Left ventricle myocardium inferior (tissue), 1 donor: ENCODE measurements around the gene MAP1S. TPM values are rescaled to one million over a fixed set of nuclear protein-coding genes. Genes with fewer than 3 reads are reported as not detected.

Experiments
- DNase-seq: peaks from one replicate; pipeline ENCODE4 v3.0.0-alpha.2; 2020
- H3K27ac ChIP-seq: fragments of 200-600 bp; replicated peaks from 2 replicates; pipeline ENCODE4 v1.8.0; 2021
- H3K27me3 ChIP-seq: fragments of 200-600 bp; 2 replicates; pipeline ENCODE4 v1.8.0; 2021; ENCODE audit warnings: low read depth
- H3K36me3 ChIP-seq: fragments of 200-600 bp; 2 replicates; pipeline ENCODE4 v1.8.0; 2021
- H3K4me1 ChIP-seq: fragments of 200-600 bp; 2 replicates; pipeline ENCODE4 v1.8.0; 2021
- H3K4me3 ChIP-seq: fragments of 200-600 bp; 2 replicates; pipeline ENCODE4 v1.8.0; 2021; ENCODE audit warnings: mild to moderate bottlenecking, moderate library complexity
- H3K9me3 ChIP-seq: fragments of 200-600 bp; replicated peaks from 2 replicates; pipeline ENCODE4 v1.8.0; 2021
- intact Hi-C: fragments of 100-400 bp; cut with micrococcal nuclease; formaldehyde crosslinking; loops from one replicate; pipeline ENCODE4 v1.11.0; 2022
- total RNA-seq: library from RNA; stranded (reverse); fragmentation: NEBNext Ultra II Directional; extraction: Animal tissue kit (Norgen Biotek cat#: 25700); gene quantifications from one replicate; pipeline ENCODE4 v1.2.1, GENCODE V29; 2021
- TF ChIP-seq, protein P1 (sequence below): fragments of 200-600 bp; IDR thresholded peaks from 2 replicates; pipeline ENCODE4 v1.8.0; 2021; ENCODE audit warnings: antibody characterized with exemption, mild to moderate bottlenecking, borderline replicate concordance
- donor health status: DM: no; HTN: yes; CAD: no; lungs with severe emphysema.

The MAP1S gene
- total RNA-seq, 1 donor from 2014 or later = 21.4 TPM

DNA sequence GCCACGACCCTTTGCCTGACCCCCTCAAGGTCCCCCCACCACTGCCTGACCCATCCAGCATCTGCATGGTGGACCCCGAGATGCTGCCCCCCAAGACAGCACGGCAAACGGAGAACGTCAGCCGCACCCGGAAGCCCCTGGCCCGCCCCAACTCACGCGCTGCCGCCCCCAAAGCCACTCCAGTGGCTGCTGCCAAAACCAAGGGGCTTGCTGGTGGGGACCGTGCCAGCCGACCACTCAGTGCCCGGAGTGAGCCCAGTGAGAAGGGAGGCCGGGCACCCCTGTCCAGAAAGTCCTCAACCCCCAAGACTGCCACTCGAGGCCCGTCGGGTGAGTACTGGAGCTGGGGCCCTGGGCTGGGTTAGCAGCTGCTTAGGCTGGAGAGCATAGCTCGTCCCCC, 8.6 kb downstream of the MAP1S start:
- TF ChIP-seq, protein P1, sequence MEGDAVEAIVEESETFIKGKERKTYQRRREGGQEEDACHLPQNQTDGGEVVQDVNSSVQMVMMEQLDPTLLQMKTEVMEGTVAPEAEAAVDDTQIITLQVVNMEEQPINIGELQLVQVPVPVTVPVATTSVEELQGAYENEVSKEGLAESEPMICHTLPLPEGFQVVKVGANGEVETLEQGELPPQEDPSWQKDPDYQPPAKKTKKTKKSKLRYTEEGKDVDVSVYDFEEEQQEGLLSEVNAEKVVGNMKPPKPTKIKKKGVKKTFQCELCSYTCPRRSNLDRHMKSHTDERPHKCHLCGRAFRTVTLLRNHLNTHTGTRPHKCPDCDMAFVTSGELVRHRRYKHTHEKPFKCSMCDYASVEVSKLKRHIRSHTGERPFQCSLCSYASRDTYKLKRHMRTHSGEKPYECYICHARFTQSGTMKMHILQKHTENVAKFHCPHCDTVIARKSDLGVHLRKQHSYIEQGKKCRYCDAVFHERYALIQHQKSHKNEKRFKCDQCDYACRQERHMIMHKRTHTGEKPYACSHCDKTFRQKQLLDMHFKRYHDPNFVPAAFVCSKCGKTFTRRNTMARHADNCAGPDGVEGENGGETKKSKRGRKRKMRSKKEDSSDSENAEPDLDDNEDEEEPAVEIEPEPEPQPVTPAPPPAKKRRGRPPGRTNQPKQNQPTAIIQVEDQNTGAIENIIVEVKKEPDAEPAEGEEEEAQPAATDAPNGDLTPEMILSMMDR = no peak

DNA sequence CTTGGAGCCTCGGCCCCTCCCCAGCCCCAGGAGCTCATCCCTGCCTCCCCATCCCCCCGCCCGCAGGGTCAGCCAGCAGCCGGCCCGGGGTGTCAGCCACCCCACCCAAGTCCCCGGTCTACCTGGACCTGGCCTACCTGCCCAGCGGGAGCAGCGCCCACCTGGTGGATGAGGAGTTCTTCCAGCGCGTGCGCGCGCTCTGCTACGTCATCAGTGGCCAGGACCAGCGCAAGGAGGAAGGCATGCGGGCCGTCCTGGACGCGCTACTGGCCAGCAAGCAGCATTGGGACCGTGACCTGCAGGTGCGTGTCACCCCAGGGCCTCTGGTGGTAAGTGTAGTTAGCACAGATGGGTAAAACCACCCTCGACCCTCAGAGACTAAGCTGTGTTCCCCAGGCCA, 13.8 kb downstream of the MAP1S start:
- Histone ChIP-seq H3K27me3 (no peaks in the 10 kb centered on the region), H3K4me1 (no peaks in the 10 kb centered on the region), H3K27ac (no peak overlapping the region), H3K36me3 (peaks cover 85% of the 10 kb centered on the region), H3K4me3 (no peak overlapping the region), H3K9me3 (peaks cover 6% of the 10 kb centered on the region)
- DNase-seq = no peak
- intact Hi-C loops = no loop called here
- TF ChIP-seq, protein P1 = no peak

More for the DNA sequence above, 8.6 kb downstream of the MAP1S start:
- Histone ChIP-seq H3K27ac (no peak overlapping the region), H3K36me3 (peaks cover 95% of the 10 kb centered on the region), H3K27me3 (no peaks in the 10 kb centered on the region), H3K4me3 (no peak overlapping the region), H3K9me3 (peaks cover 6% of the 10 kb centered on the region), H3K4me1 (peaks cover 8% of the 10 kb centered on the region)
- intact Hi-C loops = no loop called here
- DNase-seq = no peak

DNA sequence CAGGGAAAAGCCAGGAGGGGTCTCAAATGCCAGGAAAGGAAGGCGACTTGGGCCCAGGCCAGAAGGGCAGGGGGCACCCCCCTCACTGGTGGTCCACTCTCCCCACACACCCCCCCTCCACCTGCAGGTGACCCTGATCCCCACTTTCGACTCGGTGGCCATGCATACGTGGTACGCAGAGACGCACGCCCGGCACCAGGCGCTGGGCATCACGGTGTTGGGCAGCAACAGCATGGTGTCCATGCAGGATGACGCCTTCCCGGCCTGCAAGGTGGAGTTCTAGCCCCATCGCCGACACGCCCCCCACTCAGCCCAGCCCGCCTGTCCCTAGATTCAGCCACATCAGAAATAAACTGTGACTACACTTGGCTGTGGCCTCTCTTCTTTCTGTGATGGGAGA, 14.9 kb downstream of the MAP1S start:
- TF ChIP-seq, protein P1 = no peak
- peaks cover 6% of the 10 kb centered on the region for H3K9me3 ChIP-seq
- H3K4me1 ChIP-seq = no peaks in the 10 kb centered on the region
- no peaks in the 10 kb centered on the region for H3K27me3 ChIP-seq
- no peak overlapping the region for H3K4me3 ChIP-seq
- intact Hi-C loops = no loop called here
- H3K27ac ChIP-seq = no peak overlapping the region
- DNase-seq = no peak
- H3K36me3 ChIP-seq = peaks cover 75% of the 10 kb centered on the region

DNA sequence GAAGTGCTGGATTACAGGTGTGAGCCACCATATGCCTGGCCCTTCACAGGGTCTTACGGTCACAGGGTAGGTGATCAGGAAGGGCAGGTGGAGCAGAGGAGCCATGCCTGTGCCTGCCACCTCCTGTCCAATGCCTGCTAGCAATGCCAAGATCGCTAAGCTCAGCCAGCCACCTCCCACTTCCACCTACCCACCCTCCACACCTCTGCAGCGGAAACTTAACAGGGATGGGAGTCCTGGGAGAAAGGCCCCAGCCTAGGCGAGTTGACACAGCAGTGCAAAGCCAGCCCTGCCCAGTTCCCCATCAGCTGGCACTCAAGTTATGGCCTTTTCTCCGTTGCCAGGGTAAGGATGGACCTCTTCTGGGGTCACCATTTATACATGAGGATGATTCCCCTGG, 16.1 kb downstream of the MAP1S start:
- TF ChIP-seq, protein P1 = no peak
- Histone ChIP-seq H3K36me3 (peaks cover 63% of the 10 kb centered on the region), H3K4me3 (no peak overlapping the region), H3K27ac (no peak overlapping the region), H3K9me3 (peaks cover 6% of the 10 kb centered on the region), H3K27me3 (no peaks in the 10 kb centered on the region), H3K4me1 (no peaks in the 10 kb centered on the region)
- intact Hi-C loops = no loop called here
- no peak for DNase-seq

DNA sequence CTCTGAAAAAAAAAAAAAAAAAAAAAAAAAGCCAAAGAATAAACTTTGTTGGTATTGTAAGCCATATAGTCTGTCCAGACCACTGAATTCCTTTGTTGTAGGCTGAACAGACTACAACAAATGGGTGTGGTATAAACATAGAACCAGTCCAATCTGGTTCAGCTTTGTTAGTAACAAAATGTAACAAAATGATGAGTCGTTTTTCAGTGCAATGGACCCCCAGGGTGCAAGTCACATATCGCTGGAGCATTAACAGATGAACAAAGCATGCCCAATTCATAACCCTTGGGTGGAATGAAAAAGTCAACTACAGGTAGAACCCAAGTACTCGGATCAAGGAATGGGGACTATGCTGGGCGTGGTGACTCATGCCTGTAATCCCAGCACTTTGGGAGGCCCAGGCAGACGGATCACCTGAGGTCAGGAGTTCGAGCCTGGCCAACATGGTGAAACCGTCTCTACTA, 18.4 kb downstream of the MAP1S start:
- Histone ChIP-seq H3K4me3 (no peak overlapping the region), H3K9me3 (no peaks in the 10 kb centered on the region), H3K27ac (no peak overlapping the region), H3K27me3 (no peaks in the 10 kb centered on the region), H3K4me1 (no peaks in the 10 kb centered on the region), H3K36me3 (peaks cover 42% of the 10 kb centered on the region)
- TF ChIP-seq, protein P1 = no peak
- intact Hi-C loops = no loop called here
- DNase-seq = no peak
